Measurements from ENCODE around the gene PCSK6.

DNA sequence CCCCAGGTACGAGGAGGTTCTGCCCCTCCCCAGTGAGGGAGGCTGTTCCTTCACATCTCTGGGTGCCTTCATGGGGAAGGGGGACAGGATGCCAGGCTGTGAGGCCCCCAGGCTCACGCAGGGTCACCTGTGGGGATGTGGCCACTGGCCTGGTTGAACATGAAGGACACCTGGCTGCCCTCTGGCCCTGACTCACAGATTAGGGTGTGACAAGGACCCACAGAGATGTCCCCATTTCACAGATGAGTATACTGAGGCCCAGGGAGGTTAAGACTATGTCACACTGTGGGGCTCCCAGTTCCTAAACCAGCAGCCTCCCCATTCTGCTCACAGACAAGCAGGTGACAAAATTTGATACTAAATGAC, 42.4 kb downstream of the PCSK6 start:
- TF ChIP-seq, protein P1, sequence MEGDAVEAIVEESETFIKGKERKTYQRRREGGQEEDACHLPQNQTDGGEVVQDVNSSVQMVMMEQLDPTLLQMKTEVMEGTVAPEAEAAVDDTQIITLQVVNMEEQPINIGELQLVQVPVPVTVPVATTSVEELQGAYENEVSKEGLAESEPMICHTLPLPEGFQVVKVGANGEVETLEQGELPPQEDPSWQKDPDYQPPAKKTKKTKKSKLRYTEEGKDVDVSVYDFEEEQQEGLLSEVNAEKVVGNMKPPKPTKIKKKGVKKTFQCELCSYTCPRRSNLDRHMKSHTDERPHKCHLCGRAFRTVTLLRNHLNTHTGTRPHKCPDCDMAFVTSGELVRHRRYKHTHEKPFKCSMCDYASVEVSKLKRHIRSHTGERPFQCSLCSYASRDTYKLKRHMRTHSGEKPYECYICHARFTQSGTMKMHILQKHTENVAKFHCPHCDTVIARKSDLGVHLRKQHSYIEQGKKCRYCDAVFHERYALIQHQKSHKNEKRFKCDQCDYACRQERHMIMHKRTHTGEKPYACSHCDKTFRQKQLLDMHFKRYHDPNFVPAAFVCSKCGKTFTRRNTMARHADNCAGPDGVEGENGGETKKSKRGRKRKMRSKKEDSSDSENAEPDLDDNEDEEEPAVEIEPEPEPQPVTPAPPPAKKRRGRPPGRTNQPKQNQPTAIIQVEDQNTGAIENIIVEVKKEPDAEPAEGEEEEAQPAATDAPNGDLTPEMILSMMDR (IDR thresholded peaks at IDR 0.05): no peak
- no peak for TF ChIP-seq POLR2A (IDR thresholded peaks at IDR 0.05)

Data from uterus (tissue), 2 donors.